ENCODE results near the gene DMAC2L. TPM values are rescaled to one million over a fixed set of nuclear protein-coding genes. Genes with fewer than 3 reads are reported as not detected.

The DMAC2L gene
- total RNA-seq, 1 experiment from 2014 or later, result 8.9 TPM

DNA sequence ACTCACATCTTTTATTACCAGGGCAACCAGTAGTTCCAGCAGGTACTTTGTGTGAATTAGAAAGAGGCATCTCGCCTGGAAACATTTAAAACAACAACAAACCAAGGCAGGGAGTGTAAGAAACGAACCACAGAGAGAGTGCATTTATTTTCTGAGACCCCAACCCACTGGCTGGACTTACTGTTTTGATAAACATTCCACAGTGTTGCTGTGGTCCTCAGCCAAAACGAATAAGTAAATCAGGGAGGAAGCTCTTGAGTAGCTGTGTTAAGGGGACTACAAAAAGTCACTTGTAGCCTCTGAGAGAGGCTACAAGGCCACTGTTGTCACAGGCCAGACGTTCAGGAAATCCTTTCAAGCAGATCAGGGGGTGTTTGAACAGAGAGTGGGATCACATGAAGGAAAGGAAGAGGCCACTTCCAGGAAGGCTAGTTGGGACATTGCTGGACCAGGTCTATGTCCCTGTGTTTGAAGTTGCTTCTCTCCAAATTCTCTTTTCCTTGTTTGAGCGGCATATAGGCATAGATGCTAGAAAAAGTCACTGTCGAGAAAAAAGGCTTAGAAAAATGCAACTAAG lies 33.8 kb downstream of the DMAC2L start:
- intact Hi-C loops (cut with micrococcal nuclease), result no loop called here
- BruUV-seq (replicated peaks), result no TSS peak
- RAD21 ChIA-PET (ENCODE audit: low non-redundant PET in 1 of 2, low total read pairs in 2 of 2, uncharacterized antibody in 2 of 2, unreplicated experiment in 2 of 2), result no interaction called here
- TF ChIP-seq, protein P1, sequence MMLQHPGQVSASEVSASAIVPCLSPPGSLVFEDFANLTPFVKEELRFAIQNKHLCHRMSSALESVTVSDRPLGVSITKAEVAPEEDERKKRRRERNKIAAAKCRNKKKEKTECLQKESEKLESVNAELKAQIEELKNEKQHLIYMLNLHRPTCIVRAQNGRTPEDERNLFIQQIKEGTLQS (IDR thresholded peaks at IDR 0.05), result no peak
- TF ChIP-seq SIN3A (IDR thresholded peaks at IDR 0.05; ENCODE audit: low read depth), result no peak
- TF ChIP-seq, protein P2, sequence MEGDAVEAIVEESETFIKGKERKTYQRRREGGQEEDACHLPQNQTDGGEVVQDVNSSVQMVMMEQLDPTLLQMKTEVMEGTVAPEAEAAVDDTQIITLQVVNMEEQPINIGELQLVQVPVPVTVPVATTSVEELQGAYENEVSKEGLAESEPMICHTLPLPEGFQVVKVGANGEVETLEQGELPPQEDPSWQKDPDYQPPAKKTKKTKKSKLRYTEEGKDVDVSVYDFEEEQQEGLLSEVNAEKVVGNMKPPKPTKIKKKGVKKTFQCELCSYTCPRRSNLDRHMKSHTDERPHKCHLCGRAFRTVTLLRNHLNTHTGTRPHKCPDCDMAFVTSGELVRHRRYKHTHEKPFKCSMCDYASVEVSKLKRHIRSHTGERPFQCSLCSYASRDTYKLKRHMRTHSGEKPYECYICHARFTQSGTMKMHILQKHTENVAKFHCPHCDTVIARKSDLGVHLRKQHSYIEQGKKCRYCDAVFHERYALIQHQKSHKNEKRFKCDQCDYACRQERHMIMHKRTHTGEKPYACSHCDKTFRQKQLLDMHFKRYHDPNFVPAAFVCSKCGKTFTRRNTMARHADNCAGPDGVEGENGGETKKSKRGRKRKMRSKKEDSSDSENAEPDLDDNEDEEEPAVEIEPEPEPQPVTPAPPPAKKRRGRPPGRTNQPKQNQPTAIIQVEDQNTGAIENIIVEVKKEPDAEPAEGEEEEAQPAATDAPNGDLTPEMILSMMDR (IDR thresholded peaks at IDR 0.05 in 2 of 3, conservative IDR thresholded peaks at IDR 0.05 in 1 of 3; ENCODE audit: borderline replicate concordance in 1 of 3, insufficient read depth in 1 of 3, low read depth in 2 of 3, low read length in 2 of 3), result no peak
- TF ChIP-seq CEBPB (IDR thresholded peaks at IDR 0.05; ENCODE audit: low read depth), result no peak
- H4K20me1 ChIP-seq (ENCODE audit: insufficient read depth), result no peaks in the 10 kb centered on the region
- H3K9me3 ChIP-seq (ENCODE audit: control insufficient read depth in 1 of 2, insufficient read depth in 1 of 2, low read depth in 1 of 2, low read length in 2 of 2), result no peaks in the 10 kb centered on the region
- no peak overlapping the region for H2AFZ ChIP-seq (ENCODE audit: low read depth, low read length, poor library complexity, severe bottlenecking)
- no peak for DNase-seq (ENCODE audit: low read depth, low spot score)
- H3K9me2 ChIP-seq (ENCODE audit: insufficient read depth), result no peaks in the 10 kb centered on the region
- H3K79me2 ChIP-seq (ENCODE audit: insufficient read depth, low read length), result no peaks in the 10 kb centered on the region
- H3K36me3 ChIP-seq (ENCODE audit: control insufficient read depth in 1 of 2, insufficient read depth in 2 of 2, low read length in 2 of 2), result no peaks in the 10 kb centered on the region
- CTCF ChIA-PET, result interaction anchor here (1.0 kb wide), 1 partner anchor 14 kb away, joined by 3 read pairs; no protein-coding TSS in a partner anchor
- H3K27ac ChIP-seq (ENCODE audit: low read depth, low read length), result no peak overlapping the region
- no peak overlapping the region for H3K9ac ChIP-seq (ENCODE audit: low read length)
- peaks cover 0 to 10% of the 10 kb centered on the region in 2 experiments; a peak in 2 of 4 replicates for H3K4me1 ChIP-seq (ENCODE audit: control insufficient read depth in 1 of 2, insufficient read depth in 2 of 2, low read length in 2 of 2)
- H3K4me3 ChIP-seq (replicated peaks in 1 of 2; ENCODE audit: low read depth in 1 of 2, low read length in 2 of 2), result no peak overlapping the region
- no peak overlapping the region for H3K4me2 ChIP-seq (ENCODE audit: low read length)
- POLR2A ChIA-PET, result no interaction called here
- ATAC-seq, result no peak
- no peaks in the 10 kb centered on the region for H3K27me3 ChIP-seq (ENCODE audit: insufficient read depth, low read length)

DNA sequence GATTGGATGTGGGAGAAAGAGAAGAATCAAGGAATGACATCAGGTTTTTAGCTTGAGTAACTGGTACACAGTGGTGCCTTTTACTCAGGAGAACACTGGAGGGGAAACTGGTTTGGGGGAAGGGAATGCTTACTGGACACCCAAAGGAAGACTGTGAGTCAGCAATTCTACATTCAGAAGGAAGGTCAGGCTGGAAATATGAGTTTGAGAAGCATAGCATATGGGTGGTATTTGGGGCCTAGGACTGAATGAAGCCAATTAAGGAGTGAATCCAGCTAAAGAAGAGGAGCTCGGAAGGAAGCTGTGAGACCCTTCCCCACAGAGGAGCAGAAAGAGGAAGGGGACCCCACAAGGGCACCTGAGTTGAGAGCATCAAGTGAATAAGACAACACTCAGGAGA lies 35.4 kb downstream of the DMAC2L start:
- intact Hi-C loops (cut with micrococcal nuclease), result no loop called here
- CTCF ChIA-PET, result interaction anchor here (0.6 kb wide), 1 partner anchor 56 kb away, joined by 3 read pairs; no protein-coding TSS in a partner anchor

More for the DNA sequence above, 35.4 kb downstream of the DMAC2L start:
- no peak overlapping the region for H3K9ac ChIP-seq (ENCODE audit: low read length)
- TF ChIP-seq EZH2phosphoT487 (IDR thresholded peaks at IDR 0.05; ENCODE audit: borderline replicate concordance) (no peak), ZNF274 (IDR thresholded peaks at IDR 0.05; ENCODE audit: low read depth, low read length) (no peak), SIN3A (IDR thresholded peaks at IDR 0.05; ENCODE audit: low read depth) (no peak), YY1 (IDR thresholded peaks at IDR 0.05; ENCODE audit: extremely low read depth, insufficient replicate concordance, low read depth, low read length) (no peak)
- TF ChIP-seq, protein P3, sequence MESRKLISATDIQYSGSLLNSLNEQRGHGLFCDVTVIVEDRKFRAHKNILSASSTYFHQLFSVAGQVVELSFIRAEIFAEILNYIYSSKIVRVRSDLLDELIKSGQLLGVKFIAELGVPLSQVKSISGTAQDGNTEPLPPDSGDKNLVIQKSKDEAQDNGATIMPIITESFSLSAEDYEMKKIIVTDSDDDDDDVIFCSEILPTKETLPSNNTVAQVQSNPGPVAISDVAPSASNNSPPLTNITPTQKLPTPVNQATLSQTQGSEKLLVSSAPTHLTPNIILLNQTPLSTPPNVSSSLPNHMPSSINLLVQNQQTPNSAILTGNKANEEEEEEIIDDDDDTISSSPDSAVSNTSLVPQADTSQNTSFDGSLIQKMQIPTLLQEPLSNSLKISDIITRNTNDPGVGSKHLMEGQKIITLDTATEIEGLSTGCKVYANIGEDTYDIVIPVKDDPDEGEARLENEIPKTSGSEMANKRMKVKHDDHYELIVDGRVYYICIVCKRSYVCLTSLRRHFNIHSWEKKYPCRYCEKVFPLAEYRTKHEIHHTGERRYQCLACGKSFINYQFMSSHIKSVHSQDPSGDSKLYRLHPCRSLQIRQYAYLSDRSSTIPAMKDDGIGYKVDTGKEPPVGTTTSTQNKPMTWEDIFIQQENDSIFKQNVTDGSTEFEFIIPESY (IDR thresholded peaks at IDR 0.05; ENCODE audit: extremely low read depth, insufficient replicate concordance, low read length), result no peak
- peaks cover 0 to 10% of the 10 kb centered on the region in 2 experiments; a peak in 2 of 4 replicates for H3K4me1 ChIP-seq (ENCODE audit: control insufficient read depth in 1 of 2, insufficient read depth in 2 of 2, low read length in 2 of 2)
- H3K27me3 ChIP-seq (ENCODE audit: insufficient read depth, low read length), result no peaks in the 10 kb centered on the region
- POLR2A ChIA-PET, result no interaction called here
- no TSS peak for BruUV-seq (replicated peaks)
- peak; percentile 54 for ATAC-seq
- no peak overlapping the region for H3K27ac ChIP-seq (ENCODE audit: low read depth, low read length)
- no peak overlapping the region for H2AFZ ChIP-seq (ENCODE audit: low read depth, low read length, poor library complexity, severe bottlenecking)
- peak overlapping the region; percentile 27 for H3K4me2 ChIP-seq (ENCODE audit: low read length)
- RAD21 ChIA-PET (ENCODE audit: low non-redundant PET in 1 of 2, low total read pairs in 2 of 2, uncharacterized antibody in 2 of 2, unreplicated experiment in 2 of 2), result no interaction called here
- no peak for DNase-seq (ENCODE audit: low read depth, low spot score)
- H4K20me1 ChIP-seq (ENCODE audit: insufficient read depth), result no peaks in the 10 kb centered on the region
- H3K36me3 ChIP-seq (ENCODE audit: control insufficient read depth in 1 of 2, insufficient read depth in 2 of 2, low read length in 2 of 2), result no peaks in the 10 kb centered on the region
- H3K9me3 ChIP-seq (ENCODE audit: control insufficient read depth in 1 of 2, insufficient read depth in 1 of 2, low read depth in 1 of 2, low read length in 2 of 2), result no peaks in the 10 kb centered on the region
- no peak overlapping the region for H3K4me3 ChIP-seq (replicated peaks in 1 of 2; ENCODE audit: low read depth in 1 of 2, low read length in 2 of 2)
- no peaks in the 10 kb centered on the region for H3K79me2 ChIP-seq (ENCODE audit: insufficient read depth, low read length)
- H3K9me2 ChIP-seq (ENCODE audit: insufficient read depth), result no peaks in the 10 kb centered on the region
